Sigmoid colon (tissue), 7 donors: ENCODE measurements around the gene TAGLN. TPM values are rescaled to one million over a fixed set of nuclear protein-coding genes. Genes with fewer than 3 reads are reported as not detected.
A peak's percentile ranks its signal among the peaks of the same experiment; 100 is the strongest.

Experiments
- DNase-seq: peaks from one replicate; pipeline ENCODE4 v3.0.0-alpha.2; 2019
- H3K27ac ChIP-seq, 4 donors: fragments of 200-600 bp; sonication (generic); one replicate each; pipeline ENCODE4 v1.5.1; 2016 to 2019; ENCODE audit warnings: mild to moderate bottlenecking in 1 of 4
- H3K27me3 ChIP-seq, 3 donors: fragments of 200-600 bp; sonication (generic); one replicate each; pipeline ENCODE4 v1.5.1; 2019; ENCODE audit warnings: mild to moderate bottlenecking in 1 of 3
- H3K36me3 ChIP-seq, 4 donors: fragments of 200-600 bp; sonication (generic); one replicate each; pipeline ENCODE4 v1.5.1; 2016 to 2019
- H3K4me1 ChIP-seq, 4 donors: fragments of 200-600 bp; sonication (generic); one replicate each; pipeline ENCODE4 v1.5.1; 2017 to 2019
- H3K4me3 ChIP-seq, 4 donors: fragments of 200-600 bp; sonication (generic); one replicate each; pipeline ENCODE4 v1.5.1; 2017 to 2019; ENCODE audit warnings: mild to moderate bottlenecking in 2 of 4, moderate library complexity in 1 of 4
- H3K9me3 ChIP-seq, 4 donors: fragments of 200-600 bp in 3 of 4; sonication (generic) in 3 of 4; one replicate each; pipeline versions ENCODE4 v1.5.1 to v1.6.1; 2013 to 2019
- EP300 ChIP-seq, 4 donors: sonication (generic); formaldehyde crosslinking; IDR thresholded peaks; one replicate each; pipeline ENCODE4 v1.6.1; 2017; ENCODE audit warnings: antibody characterized with exemption in 4 of 4
- POLR2A ChIP-seq, 2 donors: fragments of 450-650 bp; IDR thresholded peaks; one replicate each; pipeline ENCODE4 v1.6.1; 2016; ENCODE audit warnings: antibody characterized with exemption in 2 of 2, mild to moderate bottlenecking in 2 of 2, moderate library complexity in 2 of 2
- POLR2AphosphoS5 ChIP-seq, 4 donors: sonication (generic); formaldehyde crosslinking; IDR thresholded peaks; one replicate each; pipeline ENCODE4 v1.6.1; 2017; ENCODE audit warnings: antibody characterized with exemption in 4 of 4
- WGBS, 2 donors: extraction: QIAGEN DNeasy Blood & Tissue Kit; methylation state at CpG; one replicate each; pipeline ENCODE4 v1.1.7; 2013; 5-methylcytosine and 5-hydroxymethylcytosine counted together
- intact Hi-C: fragments of 100-400 bp; cut with DNase I; formaldehyde crosslinking; loops from one replicate; pipeline ENCODE4 v1.15.1; 2023
- polyA plus RNA-seq, 3 donors: library from polyadenylated mRNA; stranded (reverse); fragments of 200-250 nt; gene quantifications; one replicate each; pipeline ENCODE4 v1.2.3, GENCODE V29; 2013
- total RNA-seq, 4 donors: library from RNA; depleted of rRNA; stranded (reverse); fragments of >200 nt; gene quantifications; one replicate each; pipeline ENCODE4 v1.1.0, GENCODE V29; 2016
- TF ChIP-seq, protein P1 (sequence below), 4 experiments: fragments of 450-650 bp in 3 of 4; fragments of 200-600 bp in 1 of 4; IDR thresholded peaks; one replicate each; pipeline ENCODE4 v1.5.1; 2016 to 2019; ENCODE audit warnings: antibody characterized with exemption in 4 of 4, mild to moderate bottlenecking in 3 of 4, moderate library complexity in 2 of 4
- donor health status: healthy with polysubstance abuse.
- donor health status: Bipolar disorder and iron deficiency.
- donor health status: healthy.

TAGLN gene
- total and polyA plus RNA-seq, 7 donors, result 112 to 14,048 (median 6,854) TPM

DNA sequence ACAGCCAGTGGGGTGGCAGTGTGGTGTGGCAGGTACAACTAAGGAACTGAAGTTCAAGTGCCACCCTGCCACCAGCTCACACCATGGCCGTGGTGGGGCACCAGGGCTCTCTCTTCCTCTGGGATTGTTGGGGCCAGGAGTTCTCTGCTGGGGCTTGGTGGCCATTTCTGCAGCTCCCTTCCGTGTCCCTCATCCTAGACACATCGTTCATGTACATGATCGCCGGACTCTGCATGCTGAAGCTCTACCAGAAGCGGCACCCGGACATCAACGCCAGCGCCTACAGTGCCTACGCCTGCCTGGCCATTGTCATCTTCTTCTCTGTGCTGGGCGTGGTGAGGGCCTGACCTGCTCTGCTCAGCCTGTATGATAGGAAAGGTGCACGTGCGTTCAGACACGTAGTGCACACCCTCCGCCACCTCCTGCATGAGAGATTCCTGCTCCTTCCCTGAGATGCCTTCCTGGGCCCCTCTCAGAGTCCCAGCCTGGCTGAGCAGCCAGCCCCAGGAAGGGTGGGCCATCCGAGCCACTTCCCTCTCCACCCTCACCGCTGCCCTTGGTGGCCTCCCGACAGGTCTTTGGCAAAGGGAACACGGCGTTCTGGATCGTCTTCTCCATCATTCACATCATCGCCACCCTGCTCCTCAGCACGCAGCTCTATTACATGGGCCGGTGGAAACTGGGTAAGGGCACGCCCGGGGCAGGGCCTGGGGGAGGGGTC, 7.3 kb upstream of the TAGLN start:
- no peak overlapping the region for H3K27ac ChIP-seq
- DNase-seq, result peak; percentile 58

DNA sequence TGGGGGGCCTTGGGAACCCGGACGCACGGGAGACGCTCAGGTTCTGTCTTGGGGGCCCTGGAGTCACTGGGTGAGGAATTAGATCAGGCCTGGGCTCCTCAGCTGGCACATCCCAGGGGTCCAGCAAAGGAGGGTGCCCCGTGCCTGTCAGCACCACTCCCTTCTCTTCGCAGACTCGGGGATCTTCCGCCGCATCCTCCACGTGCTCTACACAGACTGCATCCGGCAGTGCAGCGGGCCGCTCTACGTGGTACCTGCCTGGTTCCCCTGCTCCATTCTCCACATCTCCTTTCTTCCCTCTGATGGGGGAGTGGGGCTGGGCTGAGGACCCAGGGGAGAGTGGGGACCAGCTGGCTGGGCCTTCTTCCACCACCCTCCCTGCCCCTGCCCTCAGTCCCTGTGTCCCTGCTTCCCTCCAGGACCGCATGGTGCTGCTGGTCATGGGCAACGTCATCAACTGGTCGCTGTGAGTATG, 6.7 kb upstream of the TAGLN start:
- no peak overlapping the region for H3K4me3 ChIP-seq
- TF ChIP-seq POLR2AphosphoS5 (IDR thresholded peaks at IDR 0.05) (no peak), POLR2A (IDR thresholded peaks at IDR 0.05) (no peak), EP300 (IDR thresholded peaks at IDR 0.05) (no peak)
- TF ChIP-seq, protein P1, sequence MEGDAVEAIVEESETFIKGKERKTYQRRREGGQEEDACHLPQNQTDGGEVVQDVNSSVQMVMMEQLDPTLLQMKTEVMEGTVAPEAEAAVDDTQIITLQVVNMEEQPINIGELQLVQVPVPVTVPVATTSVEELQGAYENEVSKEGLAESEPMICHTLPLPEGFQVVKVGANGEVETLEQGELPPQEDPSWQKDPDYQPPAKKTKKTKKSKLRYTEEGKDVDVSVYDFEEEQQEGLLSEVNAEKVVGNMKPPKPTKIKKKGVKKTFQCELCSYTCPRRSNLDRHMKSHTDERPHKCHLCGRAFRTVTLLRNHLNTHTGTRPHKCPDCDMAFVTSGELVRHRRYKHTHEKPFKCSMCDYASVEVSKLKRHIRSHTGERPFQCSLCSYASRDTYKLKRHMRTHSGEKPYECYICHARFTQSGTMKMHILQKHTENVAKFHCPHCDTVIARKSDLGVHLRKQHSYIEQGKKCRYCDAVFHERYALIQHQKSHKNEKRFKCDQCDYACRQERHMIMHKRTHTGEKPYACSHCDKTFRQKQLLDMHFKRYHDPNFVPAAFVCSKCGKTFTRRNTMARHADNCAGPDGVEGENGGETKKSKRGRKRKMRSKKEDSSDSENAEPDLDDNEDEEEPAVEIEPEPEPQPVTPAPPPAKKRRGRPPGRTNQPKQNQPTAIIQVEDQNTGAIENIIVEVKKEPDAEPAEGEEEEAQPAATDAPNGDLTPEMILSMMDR (IDR thresholded peaks at IDR 0.05), result no peak
- peaks cover 40 to 84% (median 55%) of the 10 kb centered on the region in 4 donors for H3K36me3 ChIP-seq
- H3K27ac ChIP-seq, result no peak overlapping the region
- H3K4me1 ChIP-seq, result peaks cover 0 to 7% (median 6%) of the 10 kb centered on the region in 4 donors
- no peaks in the 10 kb centered on the region for H3K27me3 ChIP-seq
- intact Hi-C loops, result no loop called here
- no peaks in the 10 kb centered on the region for H3K9me3 ChIP-seq
- WGBS, 2 donors, result 94 to 95% methylated on average over 17 of the region's 17 CpGs
- peak; percentile 62 for DNase-seq

More for the DNA sequence above, 7.3 kb upstream of the TAGLN start:
- intact Hi-C loops, result no loop called here
- no peaks in the 10 kb centered on the region for H3K27me3 ChIP-seq
- peaks cover 0 to 1% (median under 1%) of the 10 kb centered on the region in 4 donors for H3K4me1 ChIP-seq
- peaks cover 42 to 88% (median 58%) of the 10 kb centered on the region in 4 donors for H3K36me3 ChIP-seq
- WGBS, 2 donors, result 92 to 96% methylated on average over 26 of the region's 26 CpGs
- H3K9me3 ChIP-seq, result no peaks in the 10 kb centered on the region
- TF ChIP-seq POLR2AphosphoS5 (IDR thresholded peaks at IDR 0.05) (no peak), POLR2A (IDR thresholded peaks at IDR 0.05) (no peak), EP300 (IDR thresholded peaks at IDR 0.05) (no peak)
- TF ChIP-seq, protein P1 (IDR thresholded peaks at IDR 0.05), result no peak
- H3K4me3 ChIP-seq, result no peak overlapping the region

DNA sequence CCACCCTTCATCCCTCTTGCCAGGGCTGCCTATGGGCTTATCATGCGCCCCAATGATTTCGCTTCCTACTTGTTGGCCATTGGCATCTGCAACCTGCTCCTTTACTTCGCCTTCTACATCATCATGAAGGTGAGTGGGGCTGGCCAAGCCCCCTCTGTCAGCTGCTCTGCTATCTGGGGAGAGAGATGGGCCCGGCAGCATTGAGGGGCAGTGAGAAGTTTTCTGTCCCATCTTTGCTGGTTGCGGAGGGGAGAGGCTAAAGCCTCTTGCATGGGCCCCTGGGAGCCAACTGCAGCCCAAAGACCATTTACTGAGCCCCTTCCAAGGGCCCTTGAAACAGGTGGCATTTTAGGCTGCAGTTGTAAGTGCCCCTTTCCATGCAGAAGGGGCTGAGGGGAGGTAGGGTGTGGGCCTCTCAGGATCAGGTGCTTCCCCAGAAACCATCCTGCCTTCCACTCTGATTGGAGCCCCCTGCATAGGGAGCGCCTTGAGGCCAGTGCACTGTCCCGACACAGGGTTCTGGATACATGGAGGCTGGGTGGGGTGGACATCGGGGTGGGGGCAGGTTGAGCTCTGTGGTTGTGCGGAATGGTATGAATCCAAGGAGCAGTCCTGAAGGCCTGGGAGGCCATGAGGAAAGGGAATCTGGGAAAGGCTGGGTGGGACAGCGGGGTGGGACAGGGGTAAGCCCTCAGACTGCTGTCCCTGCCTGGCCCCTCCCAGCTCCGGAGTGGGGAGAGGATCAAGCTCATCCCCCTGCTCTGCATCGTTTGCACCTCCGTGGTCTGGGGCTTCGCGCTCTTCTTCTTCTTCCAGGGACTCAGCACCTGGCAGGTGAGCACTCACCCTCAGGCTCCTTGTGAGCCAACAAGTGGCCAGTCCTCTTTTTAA, 5.8 kb upstream of the TAGLN start:
- Histone ChIP-seq H3K4me3 (no peak overlapping the region), H3K9me3 (no peaks in the 10 kb centered on the region), H3K36me3 (peaks cover 34 to 75% (median 49%) of the 10 kb centered on the region in 4 donors), H3K4me1 (peaks cover 0 to 16% (median 15%) of the 10 kb centered on the region in 4 donors), H3K27me3 (no peaks in the 10 kb centered on the region), H3K27ac (no peak overlapping the region)
- WGBS, 2 donors, result 96% methylated on average over 15 of the region's 15 CpGs
- TF ChIP-seq POLR2A (IDR thresholded peaks at IDR 0.05), result no peak
- TF ChIP-seq, protein P1 (IDR thresholded peaks at IDR 0.05), result no peak
- TF ChIP-seq EP300 (IDR thresholded peaks at IDR 0.05), result no peak
- TF ChIP-seq POLR2AphosphoS5 (IDR thresholded peaks at IDR 0.05), result no peak
- DNase-seq, result peak; percentile 56
- intact Hi-C loops, result no loop called here

DNA sequence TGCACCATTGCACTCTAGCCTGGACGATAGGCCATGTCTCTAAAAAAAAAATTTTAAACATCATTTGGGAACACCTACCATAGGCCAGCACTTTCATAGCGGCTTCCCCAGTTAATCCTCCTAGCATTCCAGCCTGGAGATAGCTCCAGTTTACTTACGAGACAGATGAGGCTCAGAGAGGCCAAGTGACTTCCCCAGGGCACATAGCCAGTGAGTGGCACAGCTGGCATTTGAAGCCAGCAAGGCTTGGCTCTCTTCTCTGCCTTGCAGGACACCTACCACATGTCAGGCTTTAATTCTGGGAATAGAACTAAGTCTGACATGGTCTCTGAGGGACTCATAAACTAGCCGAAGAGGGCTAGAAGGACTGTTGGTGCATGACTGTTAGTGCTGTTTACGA, 4.9 kb upstream of the TAGLN start:
- Histone ChIP-seq H3K9me3 (no peaks in the 10 kb centered on the region), H3K27me3 (no peaks in the 10 kb centered on the region), H3K36me3 (peaks cover 30 to 66% (median 40%) of the 10 kb centered on the region in 4 donors), H3K4me1 (peaks cover 0 to 21% (median 19%) of the 10 kb centered on the region in 4 donors), H3K27ac (peak overlapping the region in 1 of 4 donors; percentile 31), H3K4me3 (no peak overlapping the region)
- TF ChIP-seq POLR2AphosphoS5 (IDR thresholded peaks at IDR 0.05) (peak in 1 of 4 donors; percentile 10), EP300 (IDR thresholded peaks at IDR 0.05) (no peak)
- no peak for DNase-seq
- WGBS, 2 donors, result 69 to 84% methylated on average over 5 of the region's 5 CpGs
- intact Hi-C loops, result no loop called here
